ENCODE results near the gene DCAF8. TPM values are rescaled to one million over a fixed set of nuclear protein-coding genes. Genes with fewer than 3 reads are reported as not detected.

DCAF8 gene
- total RNA-seq, 1 experiment from 2014 or later = 143 TPM

- TF ChIP-seq ZNF281 (CRISPR knock-in tag; IDR thresholded peaks at IDR 0.05) (no peak), ZNF121 (CRISPR knock-in tag; IDR thresholded peaks at IDR 0.05) (no peak), MYBL2 (CRISPR knock-in tag; IDR thresholded peaks at IDR 0.05) (no peak), OVOL2 (CRISPR knock-in tag; IDR thresholded peaks at IDR 0.05; ENCODE audit: borderline replicate concordance) (no peak), ATF6 (CRISPR knock-in tag; IDR thresholded peaks at IDR 0.05) (no peak), SOX15 (CRISPR knock-in tag; IDR thresholded peaks at IDR 0.05) (no peak)
- Mint-ChIP-seq H3K4me3 (no peak overlapping the region), H3K27me3 (ENCODE audit: low read depth) (no peaks in the 10 kb centered on the region), H3K27ac (no peak overlapping the region), H3K9me3 (no peaks in the 10 kb centered on the region), H3K36me3 (peaks cover 57% of the 10 kb centered on the region), H3K4me1 (peaks cover 11% of the 10 kb centered on the region)
- ChIA-PET POLR2A (interaction anchor here (1.0 kb wide), 1 partner anchor 19 kb away, joined by 3 read pairs; no protein-coding TSS in a partner anchor), CTCF (interaction anchor here (0.8 to 4.0 kb wide), 8 partner anchors 13 to 144 kb away, joined by 3 to 29 read pairs (median 4); partner anchors contain the start of gene CASQ1)
- DNase-seq (ENCODE audit: low spot score) = no peak
- ATAC-seq = no peak
Observed at GRCh38 chr1:160232911-160233310, 29.4 kb downstream of the DCAF8 start.

GRCh38 chr1:160228431-160228830, 33.9 kb downstream of the DCAF8 start:
- H3K4me1 Mint-ChIP-seq = peaks cover 1% of the 10 kb centered on the region; the same call in 1 of the 2 replicates
- no peaks in the 10 kb centered on the region for H3K27me3 Mint-ChIP-seq (ENCODE audit: low read depth)
- TF ChIP-seq JAZF1 (CRISPR knock-in tag; IDR thresholded peaks at IDR 0.05) = no peak
- TF ChIP-seq ATF6 (CRISPR knock-in tag; IDR thresholded peaks at IDR 0.05) = no peak
- no peak for TF ChIP-seq FOXJ3 (CRISPR knock-in tag; IDR thresholded peaks at IDR 0.05; ENCODE audit: borderline replicate concordance)
- TF ChIP-seq ZNF317 (CRISPR knock-in tag; IDR thresholded peaks at IDR 0.05; ENCODE audit: borderline replicate concordance, low read depth) = no peak
- no peak for TF ChIP-seq FOXP4 (CRISPR knock-in tag; IDR thresholded peaks at IDR 0.05)
- TF ChIP-seq ZNF423 (CRISPR knock-in tag; IDR thresholded peaks at IDR 0.05) = no peak
- no peak for TF ChIP-seq RELA (CRISPR knock-in tag; IDR thresholded peaks at IDR 0.05; ENCODE audit: borderline replicate concordance)
- TF ChIP-seq ZNF281 (CRISPR knock-in tag; IDR thresholded peaks at IDR 0.05) = no peak
- no peak for TF ChIP-seq RORB (CRISPR knock-in tag; IDR thresholded peaks at IDR 0.05)
- TF ChIP-seq TEAD1 (CRISPR knock-in tag; IDR thresholded peaks at IDR 0.05) = no peak
- no peak for TF ChIP-seq ZBTB43 (CRISPR knock-in tag; IDR thresholded peaks at IDR 0.05)
- TF ChIP-seq E2F5 (CRISPR knock-in tag; IDR thresholded peaks at IDR 0.05) = no peak
- TF ChIP-seq FOXK1 (CRISPR knock-in tag; IDR thresholded peaks at IDR 0.05) = no peak
- no peak overlapping the region for H3K27ac Mint-ChIP-seq
- no peaks in the 10 kb centered on the region for H3K9me3 Mint-ChIP-seq
- ATAC-seq (no peak), DNase-seq (ENCODE audit: low spot score) (no peak)
- CTCF ChIA-PET = interaction anchor here (0.6 to 2.5 kb wide), 8 partner anchors 9 to 151 kb away, joined by 3 to 10 read pairs (median 5); no protein-coding TSS in a partner anchor
- POLR2A ChIA-PET = interaction anchor here (0.7 kb wide), 1 partner anchor 406 kb away, joined by 4 read pairs; no protein-coding TSS in a partner anchor
- H3K4me3 Mint-ChIP-seq = no peak overlapping the region
- peaks cover 50% of the 10 kb centered on the region for H3K36me3 Mint-ChIP-seq

Measured in WTC11 (cell line).